Effector memory CD4-positive, alpha-beta T cell (primary cell): Measurements from ENCODE around the gene SAMD4B.
A peak's percentile ranks its signal among the peaks of the same experiment; 100 is the strongest.

Experiments used
- DNase-seq, 3 donors: peaks; one replicate each; pipeline ENCODE4 v3.0.0-alpha.2; 2020
- H3K27ac ChIP-seq: 2 replicates; pipeline ENCODE4 v1.7.0; 2013; ENCODE audit warnings: mild to moderate bottlenecking, low read length, moderate library complexity; ENCODE audit not compliant: insufficient read depth, poor library complexity, severe bottlenecking
- H3K27me3 ChIP-seq: replicated peaks from 2 replicates; pipeline ENCODE4 v1.7.0; 2013; ENCODE audit warnings: mild to moderate bottlenecking, low read length; ENCODE audit not compliant: insufficient read depth, control insufficient read depth, poor library complexity, severe bottlenecking
- H3K36me3 ChIP-seq: 2 replicates; pipeline ENCODE4 v1.7.0; 2013; ENCODE audit warnings: mild to moderate bottlenecking, low read length, moderate library complexity; ENCODE audit not compliant: control insufficient read depth, insufficient read depth
- H3K4me1 ChIP-seq: 2 replicates; pipeline ENCODE4 v1.7.0; 2013; ENCODE audit warnings: low read length, mild to moderate bottlenecking; ENCODE audit not compliant: control insufficient read depth, insufficient read depth, poor library complexity, severe bottlenecking
- H3K4me3 ChIP-seq: 2 replicates; pipeline ENCODE4 v1.7.0; 2013; ENCODE audit warnings: low read length, low read depth, mild to moderate bottlenecking; ENCODE audit not compliant: insufficient read depth, poor library complexity, severe bottlenecking
- H3K9me3 ChIP-seq: 2 replicates; pipeline ENCODE4 v1.7.0; 2013; ENCODE audit warnings: mild to moderate bottlenecking, low read length, moderate library complexity; ENCODE audit not compliant: control insufficient read depth
- total RNA-seq, 3 donors: gene quantifications; one replicate each; lab custom pipeline; 2026; lab: John Stamatoyannopoulos, UW

The SAMD4B gene, protein sequence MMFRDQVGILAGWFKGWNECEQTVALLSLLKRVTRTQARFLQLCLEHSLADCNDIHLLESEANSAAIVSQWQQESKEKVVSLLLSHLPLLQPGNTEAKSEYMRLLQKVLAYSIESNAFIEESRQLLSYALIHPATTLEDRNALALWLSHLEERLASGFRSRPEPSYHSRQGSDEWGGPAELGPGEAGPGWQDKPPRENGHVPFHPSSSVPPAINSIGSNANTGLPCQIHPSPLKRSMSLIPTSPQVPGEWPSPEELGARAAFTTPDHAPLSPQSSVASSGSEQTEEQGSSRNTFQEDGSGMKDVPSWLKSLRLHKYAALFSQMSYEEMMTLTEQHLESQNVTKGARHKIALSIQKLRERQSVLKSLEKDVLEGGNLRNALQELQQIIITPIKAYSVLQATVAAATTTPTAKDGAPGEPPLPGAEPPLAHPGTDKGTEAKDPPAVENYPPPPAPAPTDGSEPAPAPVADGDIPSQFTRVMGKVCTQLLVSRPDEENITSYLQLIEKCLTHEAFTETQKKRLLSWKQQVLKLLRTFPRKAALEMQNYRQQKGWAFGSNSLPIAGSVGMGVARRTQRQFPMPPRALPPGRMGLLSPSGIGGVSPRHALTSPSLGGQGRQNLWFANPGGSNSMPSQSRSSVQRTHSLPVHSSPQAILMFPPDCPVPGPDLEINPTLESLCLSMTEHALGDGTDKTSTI
- total RNA-seq = 42.9 to 54.4 (median 48.4) reads per million in 3 donors

DNA sequence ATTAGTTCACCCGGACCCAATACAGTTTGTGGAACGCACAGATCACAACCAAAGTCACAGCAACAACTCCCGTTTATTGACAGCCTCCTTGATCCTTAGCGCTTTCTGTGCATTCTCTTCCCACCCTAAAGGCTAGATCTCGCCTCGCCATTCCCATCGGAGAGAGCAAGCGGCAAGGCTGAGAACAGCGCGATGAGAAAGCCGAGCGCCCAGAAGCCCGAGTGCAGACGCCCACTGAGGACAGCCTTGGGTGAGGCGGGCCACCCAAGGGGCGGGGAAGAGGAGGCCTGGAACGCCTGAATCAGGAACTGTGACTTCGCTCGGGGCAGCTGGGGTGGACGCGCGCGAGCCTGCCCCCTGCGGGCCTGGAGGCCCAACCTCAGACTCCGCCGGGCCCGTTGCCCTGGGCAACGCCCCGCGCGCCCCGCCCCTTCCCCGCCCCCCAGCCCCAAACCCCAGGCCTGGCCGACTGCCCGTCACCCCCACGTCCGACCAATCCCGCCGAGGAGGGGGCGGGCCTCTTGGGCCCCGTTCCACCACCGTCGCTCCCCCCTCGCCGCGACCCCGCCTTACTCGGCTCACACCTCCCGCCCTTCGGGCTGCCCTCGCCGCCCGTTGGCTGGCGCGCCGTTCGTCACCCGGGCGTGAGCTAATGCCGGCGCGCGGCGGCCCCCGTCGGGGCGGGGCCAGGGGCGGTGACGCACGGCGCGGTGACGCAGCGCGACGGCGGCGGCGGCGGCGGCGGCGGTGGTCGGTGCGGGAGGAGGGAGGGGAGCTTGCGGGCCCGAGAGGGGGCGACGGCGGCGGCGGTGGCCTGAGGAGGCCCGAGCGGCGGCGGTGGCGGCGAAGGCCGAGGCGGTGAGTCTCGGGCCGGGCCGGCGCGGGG is at the start of gene SAMD4B:
SAMD4B (plus strand) TSS at position 703 of the 886 bp plus-strand sequence. CDS start 14,473 bp downstream, outside the sequence.
- no peaks in the 10 kb centered on the region for H3K27me3 ChIP-seq
- peak; percentile 99 for DNase-seq
- H3K4me1 ChIP-seq = peaks cover 24% of the 10 kb centered on the region
- H3K27ac ChIP-seq = peak within 1 kb of the TSS; percentile 75
- no peaks in the 10 kb centered on the region for H3K9me3 ChIP-seq
- H3K36me3 ChIP-seq = no peaks in the 10 kb centered on the region
- H3K4me3 ChIP-seq = peak within 1 kb of the TSS; percentile 75

DNA sequence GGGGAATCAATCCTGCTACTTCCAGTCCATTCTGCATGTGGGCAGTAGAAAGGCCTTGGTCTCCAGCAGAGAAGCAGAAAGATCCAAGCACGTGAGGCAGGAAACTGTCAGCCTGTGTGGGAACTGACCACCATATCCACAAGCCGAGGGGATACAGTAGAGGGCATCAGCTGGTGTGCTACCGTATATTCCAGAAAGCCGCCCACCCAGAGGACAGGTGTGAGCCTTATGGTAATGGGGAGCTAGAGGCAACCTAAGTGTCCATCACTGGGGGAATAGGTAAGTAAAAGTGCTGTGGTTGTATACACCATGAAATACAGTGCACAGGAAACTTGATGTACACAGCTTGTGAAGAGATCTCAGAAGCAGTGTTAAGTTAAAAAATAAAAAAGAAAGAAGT is 48.8 kb upstream of the SAMD4B start:
- DNase-seq = no peak
- Histone ChIP-seq H3K27ac (no peak overlapping the region), H3K9me3 (no peaks in the 10 kb centered on the region), H3K36me3 (no peaks in the 10 kb centered on the region), H3K27me3 (no peaks in the 10 kb centered on the region), H3K4me3 (no peak overlapping the region), H3K4me1 (peaks cover 4% of the 10 kb centered on the region)

DNA sequence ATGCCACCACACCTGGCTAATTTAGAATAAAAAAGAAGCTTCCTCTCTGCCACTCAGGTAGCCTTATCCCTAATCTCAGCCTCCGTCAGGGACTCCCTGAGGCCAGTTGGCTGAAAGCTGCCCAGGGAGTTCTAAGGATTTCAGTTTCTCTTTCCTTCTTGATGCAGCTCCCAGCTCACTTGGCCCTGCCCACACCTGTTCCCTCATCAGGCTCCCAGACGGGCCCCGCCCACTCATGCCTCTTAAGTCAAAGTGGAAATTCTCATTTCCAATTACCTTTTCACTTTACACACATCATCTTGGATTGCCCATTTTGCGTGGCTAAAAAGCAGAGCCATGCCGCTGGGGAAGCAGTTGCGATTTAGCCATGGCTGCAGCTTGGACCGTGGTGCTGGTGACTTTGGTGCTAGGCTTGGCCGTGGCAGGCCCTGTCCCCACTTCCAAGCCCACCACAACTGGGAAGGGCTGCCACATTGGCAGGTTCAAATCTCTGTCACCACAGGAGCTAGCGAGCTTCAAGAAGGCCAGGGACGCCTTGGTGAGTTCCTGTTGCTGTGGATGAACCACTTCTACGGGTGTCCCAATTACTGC is 46.1 kb upstream of the SAMD4B start, which contains the start of gene IFNL1:
IFNL1 (plus strand) TSS at position 353 of the 591 bp plus-strand sequence; CDS start at position 368, 15 bp downstream.
- DNase-seq = no peak
- Histone ChIP-seq H3K4me1 (peaks cover 4% of the 10 kb centered on the region), H3K9me3 (no peaks in the 10 kb centered on the region), H3K27ac (no peak within 1 kb of the TSS), H3K27me3 (no peaks in the 10 kb centered on the region), H3K4me3 (no peak within 1 kb of the TSS), H3K36me3 (no peaks in the 10 kb centered on the region)

DNA sequence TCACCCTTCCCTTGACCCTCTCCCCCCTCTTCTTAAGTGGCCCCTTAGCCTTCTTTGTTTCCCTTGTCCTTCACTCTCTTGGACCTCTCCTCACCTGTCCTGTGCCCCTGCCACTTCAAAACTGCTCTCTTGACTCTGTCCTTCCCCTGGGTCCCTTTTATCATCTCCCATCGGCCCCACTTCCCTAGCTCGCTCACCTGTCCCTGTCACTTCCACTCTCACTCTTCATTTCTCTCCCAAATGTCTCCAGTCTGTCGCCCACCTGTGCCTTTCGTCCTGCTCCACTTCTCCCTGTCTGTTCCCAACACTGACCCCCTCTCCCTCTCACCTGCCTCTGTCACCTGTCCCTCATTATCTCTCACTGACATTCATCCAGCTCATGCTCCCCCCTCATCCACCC is 45.3 kb upstream of the SAMD4B start:
- DNase-seq = no peak
- Histone ChIP-seq H3K27ac (no peak overlapping the region), H3K9me3 (no peaks in the 10 kb centered on the region), H3K4me3 (no peak overlapping the region), H3K27me3 (no peaks in the 10 kb centered on the region), H3K36me3 (no peaks in the 10 kb centered on the region), H3K4me1 (peaks cover 4% of the 10 kb centered on the region)

DNA sequence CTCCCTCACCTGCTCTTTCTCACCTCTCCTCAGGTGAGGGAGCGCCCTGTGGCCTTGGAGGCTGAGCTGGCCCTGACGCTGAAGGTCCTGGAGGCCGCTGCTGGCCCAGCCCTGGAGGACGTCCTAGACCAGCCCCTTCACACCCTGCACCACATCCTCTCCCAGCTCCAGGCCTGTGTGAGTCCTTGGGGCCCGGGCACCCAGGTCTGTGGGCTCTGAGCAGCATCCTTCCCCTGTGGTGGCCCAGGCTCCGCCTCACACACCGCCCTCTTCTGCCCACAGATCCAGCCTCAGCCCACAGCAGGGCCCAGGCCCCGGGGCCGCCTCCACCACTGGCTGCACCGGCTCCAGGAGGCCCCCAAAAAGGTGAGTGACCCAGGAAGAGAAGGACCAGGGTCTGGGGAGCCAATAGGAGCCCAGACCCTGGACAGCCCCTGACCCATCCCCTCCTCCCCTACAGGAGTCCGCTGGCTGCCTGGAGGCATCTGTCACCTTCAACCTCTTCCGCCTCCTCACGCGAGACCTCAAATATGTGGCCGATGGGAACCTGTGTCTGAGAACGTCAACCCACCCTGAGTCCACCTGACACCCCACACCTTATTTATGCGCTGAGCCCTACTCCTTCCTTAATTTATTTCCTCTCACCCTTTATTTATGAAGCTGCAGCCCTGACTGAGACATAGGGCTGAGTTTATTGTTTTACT is 44.1 kb upstream of the SAMD4B start:
- Histone ChIP-seq H3K36me3 (no peaks in the 10 kb centered on the region), H3K27ac (no peak overlapping the region), H3K9me3 (no peaks in the 10 kb centered on the region), H3K4me1 (peaks cover 4% of the 10 kb centered on the region), H3K27me3 (no peaks in the 10 kb centered on the region), H3K4me3 (no peak overlapping the region)
- DNase-seq = peak; percentile 34 to 35 (median 34)

DNA sequence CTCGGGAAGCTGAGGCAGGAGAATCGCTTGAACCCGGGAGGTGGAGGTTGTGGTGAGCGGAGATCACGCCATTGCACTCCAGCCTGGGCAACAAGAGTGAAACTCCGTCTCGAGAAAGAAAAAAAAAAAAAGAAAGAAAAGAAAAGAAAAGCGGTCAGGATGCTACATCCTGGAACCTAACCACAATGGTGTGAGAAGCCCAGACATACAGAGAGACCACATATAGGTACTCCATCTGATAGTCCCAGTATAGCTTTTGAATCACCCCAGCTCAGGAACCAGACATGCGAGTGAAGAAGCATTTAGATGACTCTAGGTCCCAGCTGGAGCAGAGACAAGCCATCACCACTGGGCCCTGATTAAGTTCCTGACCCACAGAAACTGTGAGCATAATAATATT is 42.8 kb upstream of the SAMD4B start:
- Histone ChIP-seq H3K27ac (no peak overlapping the region), H3K4me1 (peaks cover 4% of the 10 kb centered on the region), H3K27me3 (no peaks in the 10 kb centered on the region), H3K4me3 (no peak overlapping the region), H3K36me3 (no peaks in the 10 kb centered on the region), H3K9me3 (no peaks in the 10 kb centered on the region)
- DNase-seq = no peak

DNA sequence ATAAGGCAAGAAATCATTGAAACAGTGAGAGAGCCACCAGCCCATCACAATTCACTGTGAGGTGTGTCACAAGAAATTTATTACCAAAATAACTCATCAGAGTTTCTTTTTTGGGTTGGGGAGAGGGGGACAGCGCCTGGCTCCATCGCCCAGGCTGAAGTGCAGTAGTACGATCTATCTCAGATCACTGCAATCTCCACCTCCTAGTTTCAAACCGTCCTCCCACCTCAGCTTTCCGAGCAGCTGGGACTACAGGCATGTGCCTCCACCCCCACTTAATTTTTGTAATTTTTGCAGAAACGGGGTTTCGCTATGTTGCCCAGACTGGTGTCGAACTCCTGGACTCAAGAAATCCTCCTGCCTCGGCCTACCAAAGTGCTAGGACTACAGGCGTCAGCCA is 42.4 kb upstream of the SAMD4B start:
- no peak overlapping the region for H3K4me3 ChIP-seq
- peaks cover 4% of the 10 kb centered on the region for H3K4me1 ChIP-seq
- no peaks in the 10 kb centered on the region for H3K27me3 ChIP-seq
- DNase-seq = no peak
- H3K36me3 ChIP-seq = no peaks in the 10 kb centered on the region
- H3K9me3 ChIP-seq = no peaks in the 10 kb centered on the region
- no peak overlapping the region for H3K27ac ChIP-seq

DNA sequence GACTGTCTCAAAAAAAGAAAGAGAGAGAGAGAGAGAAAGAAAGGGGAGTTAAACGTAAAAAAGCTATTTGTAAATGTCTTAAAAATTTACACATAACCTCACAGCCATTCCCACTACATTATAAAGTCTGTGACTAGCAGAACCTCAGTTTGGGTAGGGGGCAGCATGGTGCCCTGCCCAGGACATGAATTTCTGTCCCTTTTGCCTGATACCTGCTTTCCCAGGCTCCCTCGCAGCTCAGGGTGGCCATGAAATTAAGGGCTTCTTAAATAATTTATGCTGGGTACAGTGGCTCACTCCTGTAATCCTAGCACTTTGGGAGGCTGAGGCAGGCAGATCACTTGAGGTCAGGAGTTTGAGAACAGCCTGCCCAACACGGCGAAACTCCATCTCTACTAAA is 41.2 kb upstream of the SAMD4B start:
- Histone ChIP-seq H3K36me3 (no peaks in the 10 kb centered on the region), H3K4me1 (peaks cover 4% of the 10 kb centered on the region), H3K27me3 (no peaks in the 10 kb centered on the region), H3K4me3 (no peak overlapping the region), H3K27ac (no peak overlapping the region), H3K9me3 (no peaks in the 10 kb centered on the region)
- no peak for DNase-seq

DNA sequence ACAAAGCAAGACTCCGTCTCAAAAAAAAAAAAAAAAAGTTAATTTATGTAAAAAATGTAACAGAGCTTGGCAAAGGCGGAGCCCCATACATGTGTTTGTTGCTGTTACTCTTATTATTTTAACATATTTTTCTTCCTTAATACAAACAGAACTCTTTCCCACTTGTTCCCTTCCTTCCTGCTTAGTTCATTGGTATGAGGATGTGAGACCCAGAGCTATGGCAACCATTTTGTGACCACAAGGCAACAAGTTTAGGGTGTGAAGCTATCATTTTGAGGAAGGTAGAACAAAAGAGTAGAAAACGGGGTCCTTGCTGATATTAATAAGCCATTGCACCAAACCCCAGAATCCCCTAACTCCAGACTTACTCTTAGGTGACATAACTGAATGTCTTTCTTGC is 40.7 kb upstream of the SAMD4B start:
- H3K36me3 ChIP-seq = no peaks in the 10 kb centered on the region
- peaks cover 4% of the 10 kb centered on the region for H3K4me1 ChIP-seq
- no peak for DNase-seq
- H3K27ac ChIP-seq = no peak overlapping the region
- H3K4me3 ChIP-seq = no peak overlapping the region
- no peaks in the 10 kb centered on the region for H3K9me3 ChIP-seq
- no peaks in the 10 kb centered on the region for H3K27me3 ChIP-seq
